HFF-Myc (cell line): ENCODE measurements around the gene ABCC2.

Source experiments
- DNase-seq: peaks from one replicate; pipeline ENCODE4 v3.0.0-alpha.2; 2011; ENCODE audit warnings: low read depth; ENCODE audit errors: extremely low read depth
- H3K4me3 ChIP-seq: replicated peaks from 2 replicates; pipeline ENCODE4 v1.5.1; 2011; ENCODE audit warnings: low read depth, mild to moderate bottlenecking, control low read depth, low read length
- CTCF ChIP-seq: IDR thresholded peaks from 2 replicates; pipeline ENCODE4 v1.5.1; 2012; ENCODE audit warnings: mild to moderate bottlenecking, low read depth, low read length, control low read depth; ENCODE audit errors: missing control alignments

ABCC2 gene

DNA sequence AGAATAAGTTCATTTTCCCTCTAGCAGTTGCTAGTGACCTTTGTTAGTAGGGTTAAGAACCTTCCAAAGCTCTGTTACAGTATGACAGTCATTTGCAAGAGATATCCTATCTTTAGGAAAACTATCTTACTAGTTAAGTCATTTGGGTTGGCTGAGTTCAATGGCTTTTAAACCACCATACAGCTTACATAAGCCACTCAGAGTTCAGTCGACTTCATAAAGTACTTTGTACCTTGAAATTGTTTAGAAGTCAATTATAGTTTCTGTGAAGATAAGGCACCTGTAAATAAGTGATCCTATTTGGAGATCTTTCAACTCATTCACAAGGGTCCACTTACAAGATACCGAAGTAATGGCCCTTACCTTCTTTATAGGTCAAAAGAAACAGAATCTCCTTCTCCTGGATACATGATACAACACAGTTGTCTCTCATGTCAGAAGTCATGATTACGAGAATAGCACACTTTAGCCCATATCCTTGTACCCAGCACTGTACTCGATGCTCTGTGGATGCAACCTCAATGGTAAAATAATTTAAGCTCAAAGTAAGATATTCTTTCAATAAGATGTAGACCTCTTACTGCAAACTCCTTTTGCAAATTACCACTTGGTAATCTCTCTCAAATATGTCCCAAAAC lies 11.9 kb upstream of the ABCC2 start:
- no peak for TF ChIP-seq CTCF
- DNase-seq: no peak
- no peak overlapping the region for H3K4me3 ChIP-seq

- H3K4me3 ChIP-seq: no peak overlapping the region
- no peak for DNase-seq
- no peak for TF ChIP-seq CTCF
These were observed 6.6 kb upstream of the ABCC2 start for GRCh38 chr10:99775850-99776249.

DNA sequence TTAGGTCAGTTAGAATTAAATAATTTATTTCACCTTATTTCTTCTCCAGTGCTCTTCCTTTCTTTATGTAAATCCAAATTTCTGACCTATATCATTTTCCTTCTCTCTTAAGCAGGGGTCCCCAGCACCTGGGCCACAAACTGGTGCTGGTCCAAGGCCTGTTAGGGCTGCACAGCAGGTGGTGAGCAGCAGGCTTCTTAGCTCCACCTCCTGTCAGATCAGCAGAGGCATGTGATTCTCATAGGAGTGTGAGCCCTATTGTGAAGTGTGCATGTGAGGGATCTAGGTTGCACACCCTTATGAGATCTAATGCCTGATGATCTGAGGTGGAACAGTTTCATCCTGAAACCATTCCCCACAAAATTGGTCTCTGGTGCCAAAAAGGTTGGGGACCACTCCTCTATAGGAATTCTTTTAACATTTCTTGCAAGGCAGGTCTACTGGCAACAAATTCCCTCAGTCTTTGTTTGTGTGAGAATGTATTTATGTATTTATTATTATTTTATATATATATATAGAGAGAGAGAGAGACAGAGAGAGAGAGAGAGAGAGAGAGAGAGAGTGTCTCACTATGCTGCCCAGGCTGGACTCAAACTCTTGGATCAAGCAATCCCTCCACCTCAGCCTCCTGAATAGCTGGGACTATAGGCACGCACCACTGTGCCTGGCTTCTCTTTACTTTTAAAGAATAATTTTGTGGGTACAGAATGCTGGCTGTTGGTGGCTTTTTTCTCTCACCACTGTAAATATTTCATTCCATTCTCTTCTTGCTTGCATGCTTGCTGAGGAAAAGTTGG lies 4.3 kb upstream of the ABCC2 start:
- no peak for DNase-seq
- no peak for TF ChIP-seq CTCF
- H3K4me3 ChIP-seq: no peak overlapping the region

- peak overlapping the region; percentile 4; the same call in 1 of the 2 replicates for H3K4me3 ChIP-seq
- no peak for TF ChIP-seq CTCF
- peak; percentile 83 for DNase-seq
These were observed 3.1 kb upstream of the ABCC2 start for GRCh38 chr10:99779335-99779734.

DNA sequence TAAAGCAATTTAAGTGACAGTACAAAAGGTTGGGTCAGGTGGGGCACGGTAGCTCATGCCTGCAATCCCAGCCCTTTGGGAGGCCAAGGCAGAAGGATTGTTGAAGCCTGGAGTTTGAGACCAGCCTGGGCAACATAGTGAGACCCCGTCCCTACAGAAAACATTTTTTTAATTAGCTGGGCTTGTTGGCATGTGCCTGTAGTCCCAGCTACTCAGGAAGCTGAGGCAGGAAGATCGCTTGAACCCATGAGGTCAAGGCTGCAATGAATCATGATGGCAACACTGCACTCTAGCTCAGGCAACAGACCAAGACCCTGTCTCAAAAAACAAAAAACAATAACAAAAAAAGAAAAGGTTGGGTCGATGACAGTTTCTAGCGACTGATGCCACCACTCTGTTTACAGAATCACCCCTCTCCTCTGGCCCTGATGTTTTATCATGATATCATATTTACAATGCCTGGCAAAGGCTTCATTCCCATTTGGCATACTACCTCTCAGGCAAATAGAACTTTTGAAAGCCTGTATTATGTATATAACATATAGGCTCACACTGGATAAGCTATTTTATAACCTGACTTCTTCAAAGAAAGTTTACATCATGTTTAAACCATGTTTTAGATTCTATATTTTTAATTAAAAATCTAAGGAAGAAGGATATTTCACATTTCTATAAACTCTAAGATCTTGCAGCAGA lies 558 bp upstream of the ABCC2 start:
- TF ChIP-seq CTCF: no peak
- H3K4me3 ChIP-seq: no peak overlapping the region
- DNase-seq: no peak

- H3K4me3 ChIP-seq: no peak overlapping the region
These were observed 1.7 kb downstream of the ABCC2 start for GRCh38 chr10:99784016-99784726.

More at GRCh38 chr10:99784016-99784726, 1.7 kb downstream of the ABCC2 start:
- no peak for TF ChIP-seq CTCF
- no peak for DNase-seq
